HepG2 (cell line): ENCODE results near the gene FRK.

Experiments used
- ESRRA ChIP-seq: sonication (generic); formaldehyde crosslinking; IDR thresholded peaks from 2 replicates; pipeline ENCODE4 v1.5.1; 2020; ENCODE audit warnings: mild to moderate bottlenecking, low read depth, missing genetic modification reagents
- NR2F6 ChIP-seq, 2 experiments: IDR thresholded peaks; 2 replicates each; pipeline ENCODE4 v1.6.1; 2016; ENCODE audit warnings: antibody characterized with exemption in 1 of 2, mild to moderate bottlenecking in 1 of 2
- POLR2A ChIP-seq, 2 experiments: IDR thresholded peaks; 2 replicates each; pipeline ENCODE4 v1.6.1; 2011; ENCODE audit warnings: low read depth in 2 of 2, low read length in 2 of 2, mild to moderate bottlenecking in 1 of 2, moderate library complexity in 1 of 2; ENCODE audit not compliant: insufficient read depth in 1 of 2
- SMAD3 ChIP-seq: sonication (generic); formaldehyde crosslinking; IDR thresholded peaks from 2 replicates; pipeline ENCODE4 v1.4.0; 2020; ENCODE audit warnings: missing genetic modification reagents
- TARDBP ChIP-seq: sonication (generic); formaldehyde crosslinking; IDR thresholded peaks from 2 replicates; pipeline ENCODE4 v1.8.0; 2022; ENCODE audit warnings: mild to moderate bottlenecking, missing genetic modification reagents
- ZFP41 ChIP-seq: sonication (generic); formaldehyde crosslinking; IDR thresholded peaks from 2 replicates; pipeline ENCODE4 v1.4.0; 2020; ENCODE audit warnings: mild to moderate bottlenecking, missing genetic modification reagents, borderline replicate concordance
- ZNF253 ChIP-seq: sonication (generic); formaldehyde crosslinking; IDR thresholded peaks from 2 replicates; pipeline ENCODE4 v1.8.0; 2022; ENCODE audit warnings: mild to moderate bottlenecking, missing genetic modification reagents, borderline replicate concordance
- ZSCAN29 ChIP-seq: sonication (generic); formaldehyde crosslinking; conservative IDR thresholded peaks from 2 replicates; pipeline ENCODE4 v1.4.0; 2020; ENCODE audit warnings: mild to moderate bottlenecking, missing genetic modification reagents
- TF ChIP-seq, protein P1 (sequence below): sonication (generic); formaldehyde crosslinking; conservative IDR thresholded peaks from 2 replicates; pipeline ENCODE4 v1.4.0; 2020; ENCODE audit warnings: missing genetic modification reagents
- TF ChIP-seq, protein P2 (sequence below): sonication (generic); formaldehyde crosslinking; IDR thresholded peaks from 2 replicates; pipeline ENCODE4 v1.4.0; 2020; ENCODE audit warnings: missing genetic modification reagents, borderline replicate concordance
- TF ChIP-seq, protein P3 (sequence below): sonication (generic); formaldehyde crosslinking; IDR thresholded peaks from 2 replicates; pipeline ENCODE4 v1.8.0; 2022; ENCODE audit warnings: mild to moderate bottlenecking, missing genetic modification reagents, moderate library complexity

DNA sequence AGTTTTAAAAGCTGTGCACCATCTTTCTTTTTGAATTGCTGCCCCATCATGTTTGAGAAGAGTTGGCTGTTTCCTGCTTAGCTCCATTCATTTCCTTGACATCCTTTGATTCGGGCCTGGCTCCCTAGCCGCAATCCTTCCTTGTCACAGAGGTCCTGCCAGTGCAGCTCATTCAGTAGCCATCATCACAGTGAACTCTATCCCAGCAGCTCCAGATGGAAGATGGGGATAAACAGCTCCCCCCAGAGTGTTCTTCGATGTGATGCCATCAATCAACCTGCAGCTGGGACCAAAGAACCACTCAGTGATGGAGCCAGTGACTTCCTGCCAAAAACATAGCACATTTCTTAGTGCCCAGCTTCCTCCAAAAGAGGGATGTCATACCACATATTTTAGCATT lies 158.8 kb downstream of the FRK start:
- TF ChIP-seq, protein P1, sequence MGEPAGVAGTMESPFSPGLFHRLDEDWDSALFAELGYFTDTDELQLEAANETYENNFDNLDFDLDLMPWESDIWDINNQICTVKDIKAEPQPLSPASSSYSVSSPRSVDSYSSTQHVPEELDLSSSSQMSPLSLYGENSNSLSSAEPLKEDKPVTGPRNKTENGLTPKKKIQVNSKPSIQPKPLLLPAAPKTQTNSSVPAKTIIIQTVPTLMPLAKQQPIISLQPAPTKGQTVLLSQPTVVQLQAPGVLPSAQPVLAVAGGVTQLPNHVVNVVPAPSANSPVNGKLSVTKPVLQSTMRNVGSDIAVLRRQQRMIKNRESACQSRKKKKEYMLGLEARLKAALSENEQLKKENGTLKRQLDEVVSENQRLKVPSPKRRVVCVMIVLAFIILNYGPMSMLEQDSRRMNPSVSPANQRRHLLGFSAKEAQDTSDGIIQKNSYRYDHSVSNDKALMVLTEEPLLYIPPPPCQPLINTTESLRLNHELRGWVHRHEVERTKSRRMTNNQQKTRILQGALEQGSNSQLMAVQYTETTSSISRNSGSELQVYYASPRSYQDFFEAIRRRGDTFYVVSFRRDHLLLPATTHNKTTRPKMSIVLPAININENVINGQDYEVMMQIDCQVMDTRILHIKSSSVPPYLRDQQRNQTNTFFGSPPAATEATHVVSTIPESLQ (CRISPR knock-in tag) = no peak
- TF ChIP-seq SMAD3 (CRISPR knock-in tag) (no peak), ZFP41 (CRISPR knock-in tag) (no peak), ZNF253 (CRISPR knock-in tag) (no peak), POLR2A (IDR thresholded peaks at IDR 0.05; ENCODE audit: insufficient read depth in 1 of 2, low read depth in 2 of 2, low read length in 2 of 2) (no peak), ZSCAN29 (CRISPR knock-in tag) (no peak), TARDBP (no peak), ESRRA (CRISPR knock-in tag) (no peak), NR2F6 (IDR thresholded peaks at IDR 0.05) (no peak), NR2F6 (CRISPR knock-in tag; IDR thresholded peaks at IDR 0.05) (no peak)
- TF ChIP-seq, protein P2, sequence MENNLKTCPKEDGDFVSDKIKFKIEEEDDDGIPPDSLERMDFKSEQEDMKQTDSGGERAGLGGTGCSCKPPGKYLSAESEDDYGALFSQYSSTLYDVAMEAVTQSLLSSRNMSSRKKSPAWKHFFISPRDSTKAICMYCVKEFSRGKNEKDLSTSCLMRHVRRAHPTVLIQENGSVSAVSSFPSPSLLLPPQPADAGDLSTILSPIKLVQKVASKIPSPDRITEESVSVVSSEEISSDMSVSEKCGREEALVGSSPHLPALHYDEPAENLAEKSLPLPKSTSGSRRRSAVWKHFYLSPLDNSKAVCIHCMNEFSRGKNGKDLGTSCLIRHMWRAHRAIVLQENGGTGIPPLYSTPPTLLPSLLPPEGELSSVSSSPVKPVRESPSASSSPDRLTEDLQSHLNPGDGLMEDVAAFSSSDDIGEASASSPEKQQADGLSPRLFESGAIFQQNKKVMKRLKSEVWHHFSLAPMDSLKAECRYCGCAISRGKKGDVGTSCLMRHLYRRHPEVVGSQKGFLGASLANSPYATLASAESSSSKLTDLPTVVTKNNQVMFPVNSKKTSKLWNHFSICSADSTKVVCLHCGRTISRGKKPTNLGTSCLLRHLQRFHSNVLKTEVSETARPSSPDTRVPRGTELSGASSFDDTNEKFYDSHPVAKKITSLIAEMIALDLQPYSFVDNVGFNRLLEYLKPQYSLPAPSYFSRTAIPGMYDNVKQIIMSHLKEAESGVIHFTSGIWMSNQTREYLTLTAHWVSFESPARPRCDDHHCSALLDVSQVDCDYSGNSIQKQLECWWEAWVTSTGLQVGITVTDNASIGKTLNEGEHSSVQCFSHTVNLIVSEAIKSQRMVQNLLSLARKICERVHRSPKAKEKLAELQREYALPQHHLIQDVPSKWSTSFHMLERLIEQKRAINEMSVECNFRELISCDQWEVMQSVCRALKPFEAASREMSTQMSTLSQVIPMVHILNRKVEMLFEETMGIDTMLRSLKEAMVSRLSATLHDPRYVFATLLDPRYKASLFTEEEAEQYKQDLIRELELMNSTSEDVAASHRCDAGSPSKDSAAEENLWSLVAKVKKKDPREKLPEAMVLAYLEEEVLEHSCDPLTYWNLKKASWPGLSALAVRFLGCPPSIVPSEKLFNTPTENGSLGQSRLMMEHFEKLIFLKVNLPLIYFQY (CRISPR knock-in tag) = no peak
- TF ChIP-seq, protein P3, sequence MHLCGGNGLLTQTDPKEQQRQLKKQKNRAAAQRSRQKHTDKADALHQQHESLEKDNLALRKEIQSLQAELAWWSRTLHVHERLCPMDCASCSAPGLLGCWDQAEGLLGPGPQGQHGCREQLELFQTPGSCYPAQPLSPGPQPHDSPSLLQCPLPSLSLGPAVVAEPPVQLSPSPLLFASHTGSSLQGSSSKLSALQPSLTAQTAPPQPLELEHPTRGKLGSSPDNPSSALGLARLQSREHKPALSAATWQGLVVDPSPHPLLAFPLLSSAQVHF (CRISPR knock-in tag) = no peak
